H1 (cell line): ENCODE results near the gene OXSR1. TPM values are rescaled to one million over a fixed set of nuclear protein-coding genes. Genes with fewer than 3 reads are reported as not detected.
A peak's percentile ranks its signal among the peaks of the same experiment; 100 is the strongest.

Experiments used
- CTCF ChIA-PET: fragments of 300-600 bp; sonication (Branson Sonifier 250); formaldehyde crosslinking; loops from one replicate; lab custom pipeline; 2021; ENCODE audit not compliant: partially characterized antibody; lab: Charles Lee
- POLR2A ChIA-PET: fragments of 300-600 bp; sonication (Branson Sonifier 250); formaldehyde crosslinking; loops from one replicate; lab custom pipeline; 2021; ENCODE audit warnings: inconsistent platforms; ENCODE audit not compliant: partially characterized antibody; lab: Charles Lee
- DNase-seq, 2 experiments: peaks; one replicate each; pipeline versions ENCODE4 v3.0.0 to v3.0.0-alpha.2; 2010 to 2022; ENCODE audit warnings: low spot score in 2 of 2, low read depth in 1 of 2, mixed read lengths in 1 of 2
- FAIRE-seq: peaks from 2 replicates; lab custom pipeline; 2011; peaks lifted over from hg19 to GRCh38; lab: Jason Lieb, UNC
- H2AFZ ChIP-seq: 2 replicates; pipeline ENCODE4 v1.8.1; 2012; ENCODE audit warnings: low read length, inconsistent platforms
- H2AK5ac ChIP-seq: 2 replicates; pipeline ENCODE4 v1.6.1; 2013; ENCODE audit warnings: low read depth, low read length
- H2BK120ac ChIP-seq: replicated peaks from 2 replicates; pipeline ENCODE3; 2013; ENCODE audit warnings: low read depth, low read length, inconsistent platforms
- H2BK12ac ChIP-seq: 2 replicates; pipeline ENCODE4 v1.6.1; 2013; ENCODE audit warnings: low read depth, low read length
- H2BK15ac ChIP-seq: 2 replicates; pipeline ENCODE4 v1.6.1; 2013; ENCODE audit warnings: low read length
- H2BK20ac ChIP-seq: 2 replicates; pipeline ENCODE4 v1.6.1; 2013; ENCODE audit warnings: low read length
- H2BK5ac ChIP-seq: 2 replicates; pipeline ENCODE4 v1.6.1; 2013; ENCODE audit warnings: low read depth, low read length
- H3K14ac ChIP-seq: 2 replicates; pipeline ENCODE4 v1.6.1; 2013; ENCODE audit warnings: inconsistent platforms; ENCODE audit not compliant: insufficient read length
- H3K18ac ChIP-seq: 2 replicates; pipeline ENCODE4 v1.6.1; 2013; ENCODE audit warnings: low read length; ENCODE audit errors: extremely low read depth
- H3K23ac ChIP-seq: 2 replicates; pipeline ENCODE4 v1.6.1; 2013; ENCODE audit warnings: inconsistent platforms; ENCODE audit not compliant: insufficient read length
- H3K23me2 ChIP-seq: 2 replicates; pipeline ENCODE4 v1.6.1; 2013; ENCODE audit warnings: low read depth, low read length
- H3K27ac ChIP-seq: 2 replicates; pipeline ENCODE4 v1.6.1; 2011; ENCODE audit warnings: low read depth, low read length, inconsistent platforms
- H3K27me3 ChIP-seq, 4 experiments: replicated peaks in 1 of 4; 1 replicate in 1 of 4; 2 replicates in 3 of 4; pipeline versions ENCODE4 v1.6.1 to v1.8.1; 2011 to 2013; ENCODE audit warnings: low read length in 3 of 4, mild to moderate bottlenecking in 3 of 4, inconsistent platforms in 2 of 4, mixed read lengths in 2 of 4, moderate library complexity in 1 of 4; ENCODE audit not compliant: control insufficient read depth in 3 of 4, insufficient read depth in 3 of 4; ENCODE audit errors: extremely low read depth in 1 of 4
- H3K36me3 ChIP-seq, 4 experiments: 2 replicates each; pipeline versions ENCODE4 v1.6.1 to v1.8.1; 2011 to 2013; ENCODE audit warnings: mild to moderate bottlenecking in 4 of 4, low read length in 3 of 4, moderate library complexity in 2 of 4, control low read depth in 1 of 4, inconsistent platforms in 1 of 4; ENCODE audit not compliant: insufficient read depth in 4 of 4, control insufficient read depth in 2 of 4
- H3K4ac ChIP-seq: replicated peaks from 2 replicates; pipeline ENCODE3; 2013; ENCODE audit warnings: low read length, low read depth, mixed read lengths, inconsistent platforms; ENCODE audit not compliant: insufficient read length
- H3K4me1 ChIP-seq, 4 experiments: replicated peaks in 1 of 4; 1 replicate in 1 of 4; 2 replicates in 3 of 4; pipeline versions ENCODE4 v1.6.1 to v1.8.1; 2011 to 2013; ENCODE audit warnings: low read length in 3 of 4, inconsistent platforms in 2 of 4, mixed read lengths in 1 of 4; ENCODE audit not compliant: insufficient read depth in 4 of 4, control insufficient read depth in 3 of 4
- H3K4me2 ChIP-seq, 2 experiments: 2 replicates each; pipeline versions ENCODE4 v1.6.1 to v1.8.1; 2011 to 2013; ENCODE audit warnings: low read depth in 2 of 2, low read length in 2 of 2, control low read depth in 1 of 2, inconsistent platforms in 1 of 2, mild to moderate bottlenecking in 1 of 2; ENCODE audit not compliant: insufficient read depth in 1 of 2
- H3K4me3 ChIP-seq, 4 experiments: fragments of 200-600, 300-600 bp in 1 of 4; sonication (generic), shearing (Covaris generic), sonication (Bioruptor Twin) in 1 of 4; 2 replicates each; pipeline versions ENCODE4 v1.5.1 to v1.8.1; 2011 to 2016; ENCODE audit warnings: low read length in 4 of 4, low read depth in 3 of 4, control low read depth in 2 of 4, inconsistent platforms in 2 of 4, mild to moderate bottlenecking in 2 of 4, mixed read lengths in 1 of 4, moderate library complexity in 1 of 4; ENCODE audit not compliant: insufficient read depth in 2 of 4; ENCODE audit errors: extremely low read depth in 1 of 4
- H3K56ac ChIP-seq: replicated peaks from 2 replicates; pipeline ENCODE3; 2013; ENCODE audit warnings: low read depth, mild to moderate bottlenecking, mixed read lengths, low read length, inconsistent platforms; ENCODE audit not compliant: insufficient read length
- H3K79me1 ChIP-seq: 2 replicates; pipeline ENCODE4 v1.6.1; 2013; ENCODE audit warnings: low read depth, low read length, control low read depth
- H3K79me2 ChIP-seq, 2 experiments: 2 replicates each; pipeline versions ENCODE4 v1.6.1 to v1.8.1; 2012 to 2013; ENCODE audit warnings: low read length in 2 of 2, mild to moderate bottlenecking in 2 of 2, inconsistent platforms in 1 of 2; ENCODE audit not compliant: insufficient read depth in 2 of 2, control insufficient read depth in 1 of 2
- H3K9ac ChIP-seq, 4 experiments: replicated peaks in 1 of 4; 1 replicate in 1 of 4; 2 replicates in 3 of 4; pipeline versions ENCODE4 v1.6.1 to v1.8.1; 2011 to 2013; ENCODE audit warnings: low read depth in 3 of 4, low read length in 3 of 4, control low read depth in 2 of 4, mild to moderate bottlenecking in 2 of 4, moderate library complexity in 2 of 4, inconsistent platforms in 1 of 4; ENCODE audit errors: extremely low read depth in 1 of 4
- H3K9me3 ChIP-seq, 2 experiments: 2 replicates each; pipeline versions ENCODE4 v1.6.1 to v1.8.1; 2012 to 2013; ENCODE audit warnings: mild to moderate bottlenecking in 2 of 2, moderate library complexity in 2 of 2, control low read depth in 1 of 2, inconsistent platforms in 1 of 2, low read depth in 1 of 2, low read length in 1 of 2, mixed read lengths in 1 of 2; ENCODE audit not compliant: insufficient read depth in 2 of 2
- H4K20me1 ChIP-seq, 2 experiments: replicated peaks in 1 of 2; 2 replicates each; pipeline versions ENCODE3 to v1.8.1; 2011 to 2013; ENCODE audit warnings: inconsistent platforms in 2 of 2, low read length in 2 of 2, mild to moderate bottlenecking in 1 of 2; ENCODE audit not compliant: insufficient read depth in 2 of 2, control insufficient read depth in 1 of 2
- H4K5ac ChIP-seq: 2 replicates; pipeline ENCODE4 v1.6.1; 2013; ENCODE audit warnings: low read length, low read depth, mixed read lengths, inconsistent platforms; ENCODE audit not compliant: insufficient read length
- H4K8ac ChIP-seq: 2 replicates; pipeline ENCODE4 v1.8.0; 2013; ENCODE audit warnings: mild to moderate bottlenecking, moderate library complexity, low read length, inconsistent platforms; ENCODE audit not compliant: insufficient read depth; ENCODE audit errors: extremely low read depth
- H4K91ac ChIP-seq: replicated peaks from 2 replicates; pipeline ENCODE3; 2013; ENCODE audit warnings: low read length, mixed read lengths, inconsistent platforms; ENCODE audit not compliant: insufficient read length
- ASH2L ChIP-seq: fragments of 200-600, 300-600 bp; sonication (generic); IDR thresholded peaks from one replicate; pipeline ENCODE4 v1.7.1; 2017; ENCODE audit warnings: low read length
- CBX5 ChIP-seq: fragments of 300-800, 300-1000 bp; sonication (generic); IDR thresholded peaks from 2 replicates; pipeline ENCODE4 v1.7.1; 2016; ENCODE audit warnings: antibody characterized with exemption, low read length, low read depth
- HDAC2 ChIP-seq, 2 experiments: fragments of 300-600 bp in 1 of 2; sonication (generic) in 1 of 2; IDR thresholded peaks; 2 replicates each; pipeline ENCODE4 v1.6.1; 2011 to 2012; ENCODE audit warnings: low read depth in 2 of 2, low read length in 2 of 2, mild to moderate bottlenecking in 2 of 2, moderate library complexity in 2 of 2, borderline replicate concordance in 1 of 2, inconsistent platforms in 1 of 2
- POLR2AphosphoS5 ChIP-seq: IDR thresholded peaks from 2 replicates; pipeline ENCODE4 v1.6.1; 2011; ENCODE audit warnings: low read depth, low read length
- SIN3A ChIP-seq, 2 experiments: IDR thresholded peaks in 1 of 2; conservative IDR thresholded peaks in 1 of 2; 2 replicates each; pipeline ENCODE4 v1.6.1; 2011 to 2012; ENCODE audit warnings: low read length in 2 of 2, improper control_type of control experiment in 1 of 2, low read depth in 1 of 2, mild to moderate bottlenecking in 1 of 2
- SIRT6 ChIP-seq: IDR thresholded peaks from one replicate; pipeline ENCODE4 v1.7.1; 2012; ENCODE audit warnings: low read length, inconsistent platforms
- TAF7 ChIP-seq: optimal IDR thresholded peaks from 2 replicates; pipeline ENCODE3; 2011; ENCODE audit warnings: low read depth, mild to moderate bottlenecking, inconsistent platforms, low read length, moderate library complexity, borderline replicate concordance
- WGBS, 2 experiments: shearing (Covaris generic) in 1 of 2; methylation state at CpG; one replicate each; pipeline versions ENCODE4 v1.1.6 to v1.1.7; 2013 to 2015; ENCODE audit warnings: low lambda C conversion rate in 2 of 2, mixed read lengths in 2 of 2, inconsistent platforms in 1 of 2, low coverage in 1 of 2, missing lambda C conversion rate in 1 of 2; ENCODE audit not compliant: insufficient replicate concordance in 2 of 2, insufficient coverage in 1 of 2, insufficient read length in 1 of 2; ENCODE audit errors: extremely low coverage in 1 of 2, missing lambda C conversion rate in 1 of 2; 5-methylcytosine and 5-hydroxymethylcytosine counted together
- polyA plus RNA-seq, 7 experiments: library from polyadenylated mRNA; depleted of rRNA in 3 of 7; stranded (reverse) in 5 of 7; unstranded in 2 of 7; fragments of >200 nt in 5 of 7; fragments of 200-250 nt in 2 of 7; gene quantifications; 1 replicate in 5 of 7; 2 replicates in 1 of 7; 4 replicates in 1 of 7; pipeline versions ENCODE4 v1.2.1 to v1.2.3, GENCODE V29; 2011 to 2013; ENCODE audit warnings: missing spikeins in 2 of 7, mixed read lengths in 2 of 7
- total RNA-seq: library from RNA; stranded (reverse); fragmentation: NEBNext Ultra II Directional; extraction: Animal tissue kit (Norgen Biotek cat#: 25700); gene quantifications from 2 replicates; pipeline ENCODE4 v1.2.1, GENCODE V29; 2021

Gene OXSR1
- total and polyA plus RNA-seq, 2 of the 8 experiments (the other 6 are each of a cell fraction or from before 2014, with no cell fraction given), result 25.1 to 47.0 TPM

GRCh38 chr3:38136393-38136776, 29.0 kb upstream of the OXSR1 start:
- H4K8ac ChIP-seq, result no peak overlapping the region
- peak overlapping the region; percentile 56 to 82 (median 71) for H3K9ac ChIP-seq
- TF ChIP-seq HDAC2 (IDR thresholded peaks at IDR 0.05; ENCODE audit: borderline replicate concordance in 1 of 2, low read depth in 2 of 2, low read length in 2 of 2), result 0 out of 4 replicates have a peak, but pooled peaks of 1 of the 2 experiments have one; percentile 9
- TF ChIP-seq ASH2L, result no peak
- TF ChIP-seq SIN3A (conservative IDR thresholded peaks at IDR 0.05 in 1 of 2, IDR thresholded peaks at IDR 0.05 in 1 of 2; ENCODE audit: low read depth in 1 of 2, low read length in 2 of 2), result no peak
- no peak for TF ChIP-seq CBX5
- TF ChIP-seq SIRT6, result no peak
- TF ChIP-seq POLR2AphosphoS5, result no peak
- TF ChIP-seq TAF7, result no peak
- TF ChIP-seq, all 59 proteins: peak for 1
- Histone ChIP-seq H2BK20ac (no peak overlapping the region), H3K23ac (no peak overlapping the region), H3K79me1 (no peaks in the 10 kb centered on the region; the same call in 1 of the 2 replicates), H2BK120ac (no peak overlapping the region), H3K4me2 (peak overlapping the region; percentile 64 to 75), H4K91ac (no peak overlapping the region), H3K4ac (no peak overlapping the region), H3K27me3 (no peaks in the 10 kb centered on the region), H4K20me1 (peaks cover 4 to 6% of the 10 kb centered on the region in 2 experiments), H3K9me3 (no peaks in the 10 kb centered on the region), H3K4me3 (peak overlapping the region; percentile 73 to 84 (median 80)), H3K56ac (no peak overlapping the region), H2BK5ac (peak overlapping the region; percentile 63; the same call in 1 of the 2 replicates), H3K23me2 (peaks cover 21% of the 10 kb centered on the region), H3K27ac (no peak overlapping the region), H2AFZ (no peak overlapping the region), H2AK5ac (no peak overlapping the region), H2BK12ac (no peak overlapping the region), H3K14ac (no peak overlapping the region), H3K36me3 (peaks cover under 1 to 20% (median 9%) of the 10 kb centered on the region in 4 experiments; a peak in 5 of 8 replicates), H2BK15ac (no peak overlapping the region), H3K4me1 (peaks cover 7 to 18% (median 13%) of the 10 kb centered on the region in 4 experiments), H4K5ac (no peak overlapping the region), H3K79me2 (peaks cover 0 to 12% of the 10 kb centered on the region in 2 experiments; a peak in 1 of 4 replicates), H3K18ac (no peak overlapping the region)
- FAIRE-seq, result no peak
- ChIA-PET CTCF (interaction anchor here (0.8 to 8.1 kb wide), 4 partner anchors 15 to 163 kb away, joined by 3 to 52 read pairs (median 4); no protein-coding TSS in a partner anchor), POLR2A (interaction anchor here (0.8 to 3.7 kb wide), 12 partner anchors 10 to 360 kb away, joined by 3 to 38 read pairs (median 3); partner anchors contain the start of genes EXOG, OXSR1, PLCD1 and SLC22A14)
- DNase-seq, result no peak
- 4% methylated on average over 19 of the region's 20 CpGs; no CpG with 5 or more reads in 1 of the 2 experiments for WGBS, 2 experiments
